ENCODE measurements around the gene IZUMO2.
"Not testable (repeated sequence)": the region's sequence is repeated elsewhere in the genome, so short reads cannot be mapped to it uniquely, and the experiment has no call there.

DNA sequence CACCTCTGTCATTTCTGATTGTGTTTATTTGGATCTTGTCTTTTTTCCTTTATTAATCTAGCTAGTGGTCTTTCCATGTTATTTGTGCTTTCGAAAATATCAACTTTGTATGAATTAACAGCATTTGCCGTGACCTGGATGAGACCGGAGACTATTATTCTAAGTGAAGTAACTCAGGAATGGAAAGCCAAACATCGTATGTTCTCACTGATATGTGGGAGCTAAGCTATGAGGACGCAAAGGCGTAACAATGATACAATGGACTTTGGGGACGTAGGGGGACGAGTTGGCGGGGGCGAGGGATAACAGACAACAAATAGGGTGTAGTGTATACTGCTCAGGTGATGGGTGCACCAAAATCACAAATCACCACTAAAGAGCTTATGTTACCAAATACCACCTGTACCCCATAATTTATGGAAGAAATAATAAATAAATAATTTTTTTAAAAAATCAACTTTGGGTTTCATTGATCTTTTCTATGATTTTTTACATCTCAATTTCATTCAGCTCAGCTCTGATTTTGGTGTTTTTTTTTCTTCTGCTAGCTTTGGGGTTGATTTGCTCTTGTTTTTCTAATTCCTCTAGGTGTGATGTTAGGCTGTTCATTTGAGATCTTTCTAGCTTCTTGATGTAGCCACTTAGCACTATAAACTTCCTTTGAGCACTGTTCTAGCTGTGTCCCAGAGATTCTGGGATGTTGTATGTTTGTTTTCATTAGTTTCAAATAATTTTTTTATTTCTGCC, 27.1 kb downstream of the IZUMO2 start:
- TF ChIP-seq, protein P1, sequence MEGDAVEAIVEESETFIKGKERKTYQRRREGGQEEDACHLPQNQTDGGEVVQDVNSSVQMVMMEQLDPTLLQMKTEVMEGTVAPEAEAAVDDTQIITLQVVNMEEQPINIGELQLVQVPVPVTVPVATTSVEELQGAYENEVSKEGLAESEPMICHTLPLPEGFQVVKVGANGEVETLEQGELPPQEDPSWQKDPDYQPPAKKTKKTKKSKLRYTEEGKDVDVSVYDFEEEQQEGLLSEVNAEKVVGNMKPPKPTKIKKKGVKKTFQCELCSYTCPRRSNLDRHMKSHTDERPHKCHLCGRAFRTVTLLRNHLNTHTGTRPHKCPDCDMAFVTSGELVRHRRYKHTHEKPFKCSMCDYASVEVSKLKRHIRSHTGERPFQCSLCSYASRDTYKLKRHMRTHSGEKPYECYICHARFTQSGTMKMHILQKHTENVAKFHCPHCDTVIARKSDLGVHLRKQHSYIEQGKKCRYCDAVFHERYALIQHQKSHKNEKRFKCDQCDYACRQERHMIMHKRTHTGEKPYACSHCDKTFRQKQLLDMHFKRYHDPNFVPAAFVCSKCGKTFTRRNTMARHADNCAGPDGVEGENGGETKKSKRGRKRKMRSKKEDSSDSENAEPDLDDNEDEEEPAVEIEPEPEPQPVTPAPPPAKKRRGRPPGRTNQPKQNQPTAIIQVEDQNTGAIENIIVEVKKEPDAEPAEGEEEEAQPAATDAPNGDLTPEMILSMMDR (IDR thresholded peaks at IDR 0.05) = not testable (repeated sequence)
- TF ChIP-seq POLR2A (IDR thresholded peaks at IDR 0.05) = not testable (repeated sequence)

All from ovary (tissue), 3 donors.